Sigmoid colon (tissue), 4 donors: Measurements from ENCODE around the gene CPS1.

ENCODE experiments used
- CTCF ChIP-seq, 4 experiments: fragments of 450-650 bp in 3 of 4; fragments of 200-600 bp in 1 of 4; IDR thresholded peaks; one replicate each; pipeline ENCODE4 v1.5.1; 2016 to 2019; ENCODE audit warnings: antibody characterized with exemption in 4 of 4, mild to moderate bottlenecking in 3 of 4, moderate library complexity in 2 of 4
- POLR2A ChIP-seq, 2 donors: fragments of 450-650 bp; IDR thresholded peaks; one replicate each; pipeline ENCODE4 v1.6.1; 2016; ENCODE audit warnings: antibody characterized with exemption in 2 of 2, mild to moderate bottlenecking in 2 of 2, moderate library complexity in 2 of 2
- POLR2AphosphoS5 ChIP-seq, 4 donors: sonication (generic); formaldehyde crosslinking; IDR thresholded peaks; one replicate each; pipeline ENCODE4 v1.6.1; 2017; ENCODE audit warnings: antibody characterized with exemption in 4 of 4

GRCh38 chr2:210626849-210627248 is 70.5 kb downstream of the CPS1 start:
- TF ChIP-seq CTCF (IDR thresholded peaks at IDR 0.05) (no peak), POLR2AphosphoS5 (IDR thresholded peaks at IDR 0.05) (no peak), POLR2A (IDR thresholded peaks at IDR 0.05) (no peak)
